NCI-H460 (cell line): Measurements from ENCODE around the gene MC1R. TPM values are rescaled to one million over a fixed set of nuclear protein-coding genes. Genes with fewer than 3 reads are reported as not detected.

ENCODE experiments used
- DNase-seq: peaks from one replicate; pipeline ENCODE4 v3.0.0-alpha.2; 2016; ENCODE audit warnings: low read depth; ENCODE audit errors: extremely low read depth
- total RNA-seq: library from RNA; depleted of rRNA; stranded (reverse); fragments of >200 nt; shearing (Covaris generic); gene quantifications from 2 replicates; pipeline ENCODE4 v1.2.3, GENCODE V29; 2014

Gene MC1R
- total RNA-seq, 1 experiment from 2014 or later: 9.4 TPM

DNA sequence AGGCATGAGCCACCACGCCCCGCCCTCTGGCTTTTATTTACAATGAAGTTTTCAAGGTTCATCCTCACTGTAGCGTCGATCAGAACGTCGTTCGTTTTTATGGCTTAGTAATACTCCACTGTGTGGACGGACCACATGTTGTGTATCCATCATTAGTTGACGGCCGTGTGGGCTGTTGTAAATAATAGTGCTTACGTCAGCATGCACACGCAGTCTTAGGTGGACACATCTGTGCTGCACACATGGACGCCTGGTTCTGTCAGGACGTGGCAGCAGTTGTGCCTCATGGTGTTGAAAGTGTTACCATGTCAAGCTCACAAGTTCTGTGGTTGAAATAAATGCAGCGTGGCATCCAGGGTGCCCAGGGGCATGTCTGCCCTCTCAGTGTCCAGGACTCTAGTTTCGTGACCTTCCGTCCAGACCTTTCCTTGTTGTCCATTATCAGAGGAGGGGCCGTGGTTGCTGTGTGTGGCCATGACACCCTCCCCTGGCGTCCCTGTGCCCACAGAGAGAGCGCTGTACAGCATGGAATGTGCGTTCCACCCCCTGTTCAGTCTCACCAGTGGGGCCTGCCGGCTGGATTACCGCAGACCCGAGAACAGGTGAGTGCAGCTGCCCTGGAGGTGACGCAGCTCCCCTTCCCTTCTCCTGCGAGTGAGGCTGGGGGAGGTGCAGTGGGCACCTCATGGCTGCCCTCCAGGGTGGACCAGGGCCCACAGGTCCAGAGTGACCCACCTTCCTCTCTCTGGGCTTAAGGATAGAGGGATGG, 23.0 kb upstream of the MC1R start:
- no peak for DNase-seq

DNA sequence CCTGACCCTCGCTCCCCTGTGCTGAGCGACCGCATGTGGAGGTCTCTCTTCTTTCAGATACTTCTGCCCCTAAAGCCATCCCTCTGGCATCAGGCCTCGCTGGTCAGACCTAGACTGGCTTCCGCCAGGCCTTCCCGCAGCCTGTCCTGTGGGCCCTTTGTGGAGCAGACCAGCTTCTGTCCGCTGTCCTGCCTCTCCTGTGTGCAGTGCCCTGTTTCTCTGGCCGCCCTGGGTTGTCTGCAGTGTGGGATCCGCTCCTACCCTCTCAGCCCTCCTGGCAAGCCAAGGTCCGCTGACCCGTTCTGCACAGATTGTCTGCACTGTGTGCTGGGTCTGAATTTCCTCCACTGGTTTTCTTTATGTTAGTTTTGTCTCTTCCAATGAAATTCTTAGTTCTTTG, 21.5 kb upstream of the MC1R start:
- DNase-seq: no peak

DNA sequence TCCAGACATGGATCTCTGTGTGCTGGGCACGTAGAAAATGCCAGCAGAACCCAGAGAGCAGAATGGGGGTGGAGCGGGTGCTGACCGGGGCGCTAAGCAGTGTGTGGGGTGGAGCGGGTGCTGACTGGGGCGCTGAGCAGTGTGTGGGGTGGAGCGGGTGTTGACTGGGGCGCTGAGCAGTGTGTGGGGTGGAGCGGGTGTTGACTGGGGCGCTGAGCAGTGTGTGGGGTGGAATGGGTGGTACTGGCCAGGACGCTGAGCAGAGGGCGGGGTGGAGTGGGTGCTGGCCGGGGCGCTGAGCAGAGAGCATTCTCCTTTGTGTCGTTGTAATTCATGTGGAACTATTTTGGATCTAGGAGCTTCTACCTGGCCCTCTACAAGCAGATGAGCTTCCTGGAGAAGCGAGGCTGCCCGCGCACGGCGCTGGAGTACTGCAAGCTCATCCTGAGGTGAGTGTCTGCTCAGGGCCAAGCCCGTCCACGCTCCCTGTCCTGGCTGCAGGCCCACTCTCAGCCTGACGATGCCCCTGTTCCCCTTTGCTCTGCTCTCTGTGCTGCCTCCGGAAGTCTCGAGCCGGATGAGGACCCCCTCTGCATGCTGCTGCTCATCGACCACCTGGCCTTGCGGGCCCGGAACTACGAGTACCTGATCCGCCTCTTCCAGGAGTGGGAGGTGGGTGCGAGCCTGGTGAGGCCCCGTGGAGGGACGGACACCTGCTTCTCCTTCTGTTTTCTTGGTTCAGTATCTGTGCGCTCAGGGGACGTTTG, 20.3 kb upstream of the MC1R start:
- DNase-seq: no peak

DNA sequence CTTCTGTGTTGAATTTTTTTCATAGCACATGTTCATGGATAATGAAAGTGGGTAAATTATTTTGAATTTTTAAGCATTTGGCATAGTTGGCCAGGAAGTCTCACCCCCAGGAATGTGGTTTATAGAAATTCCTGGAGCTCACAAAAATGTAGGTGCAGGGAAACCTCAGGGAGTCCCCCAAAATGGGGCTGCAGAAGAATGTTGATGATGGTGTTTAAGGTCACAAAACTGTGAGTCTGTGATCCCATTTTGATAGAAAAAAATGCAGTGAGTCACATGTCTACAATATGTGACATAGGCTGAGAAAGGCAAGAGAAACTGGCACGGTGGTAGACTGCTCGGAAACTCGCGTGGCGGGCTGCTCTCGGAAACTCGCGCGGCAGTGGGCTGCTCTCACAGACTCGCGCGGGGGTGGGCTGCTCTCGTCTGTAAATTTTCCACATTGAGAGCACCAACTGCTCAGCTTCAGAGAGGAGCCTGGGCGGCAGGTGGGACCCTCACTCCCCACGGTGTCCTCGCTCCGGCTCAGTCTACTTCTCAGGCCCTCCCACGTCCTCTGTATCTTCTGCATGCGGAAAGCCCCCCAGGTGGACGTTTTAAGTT, 18.7 kb upstream of the MC1R start:
- no peak for DNase-seq

DNA sequence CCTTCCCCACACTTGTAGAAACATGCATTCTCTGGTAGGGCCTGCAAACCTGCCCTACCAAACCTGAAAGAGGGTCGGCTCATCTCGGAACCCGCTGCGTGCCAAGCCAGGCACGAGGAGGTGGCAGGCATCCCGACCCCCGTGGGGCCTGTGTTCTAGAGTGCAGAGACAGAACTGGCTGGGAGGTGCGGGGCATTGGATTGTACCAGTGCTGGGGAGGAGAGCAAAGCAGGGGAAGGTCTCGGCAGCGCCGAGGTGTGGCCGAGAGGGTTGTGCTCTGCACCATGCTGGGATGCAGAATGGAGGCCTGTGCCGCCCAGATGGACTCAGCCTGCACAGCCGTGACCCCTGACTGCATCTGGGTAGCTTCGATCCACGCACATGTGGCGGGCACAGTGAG, 17.8 kb upstream of the MC1R start:
- no peak for DNase-seq

DNA sequence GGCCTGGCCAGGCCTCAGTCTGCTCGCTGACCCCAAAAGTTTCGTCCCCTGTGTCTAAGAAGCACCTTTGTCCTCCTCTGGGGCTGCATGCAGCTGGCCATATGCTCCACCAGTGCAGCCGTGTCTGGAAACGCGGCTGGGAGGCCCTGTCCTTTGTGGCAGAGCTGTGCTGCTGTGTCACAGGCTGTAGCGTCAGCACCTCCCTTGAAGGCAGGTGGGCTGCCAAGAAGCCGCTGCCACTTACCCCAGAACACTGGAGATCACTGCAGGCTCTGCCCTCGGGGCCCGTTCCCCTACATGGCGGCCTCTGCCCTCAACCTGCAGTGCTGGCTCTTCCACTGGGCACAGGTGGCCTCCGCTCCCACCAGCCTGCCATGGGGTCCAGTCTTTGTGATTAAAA, 15.7 kb upstream of the MC1R start:
- DNase-seq: no peak

DNA sequence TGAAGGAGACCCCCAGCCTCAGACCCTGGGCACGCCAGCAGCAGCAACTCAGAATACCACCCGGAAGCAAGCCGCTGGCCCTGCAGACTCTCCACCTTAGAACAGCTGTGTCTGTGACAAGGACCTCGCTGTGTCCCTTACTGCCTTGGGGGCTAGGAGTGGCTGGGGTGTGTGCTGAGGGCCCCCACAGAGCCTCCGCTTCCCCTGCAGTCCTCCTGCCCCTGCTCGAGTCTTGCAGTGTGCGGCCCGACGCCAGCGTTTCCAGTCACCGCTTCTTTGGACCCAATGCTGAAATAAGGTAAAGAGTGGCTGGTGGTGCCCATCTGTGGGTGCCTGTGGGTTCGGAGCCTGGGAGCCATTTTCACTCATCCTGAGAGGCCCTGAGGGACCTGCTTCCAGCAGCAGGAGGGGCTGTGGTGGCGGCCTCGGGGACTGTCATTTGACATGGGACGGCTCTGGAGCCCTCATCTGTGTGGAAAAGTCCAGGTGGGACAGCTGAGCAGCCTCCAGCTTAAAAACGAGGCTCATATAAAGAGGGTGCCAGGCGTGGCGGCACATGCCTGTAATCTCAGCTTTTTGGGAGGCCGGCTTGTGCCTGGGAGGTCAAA, 14.7 kb upstream of the MC1R start:
- no peak for DNase-seq

DNA sequence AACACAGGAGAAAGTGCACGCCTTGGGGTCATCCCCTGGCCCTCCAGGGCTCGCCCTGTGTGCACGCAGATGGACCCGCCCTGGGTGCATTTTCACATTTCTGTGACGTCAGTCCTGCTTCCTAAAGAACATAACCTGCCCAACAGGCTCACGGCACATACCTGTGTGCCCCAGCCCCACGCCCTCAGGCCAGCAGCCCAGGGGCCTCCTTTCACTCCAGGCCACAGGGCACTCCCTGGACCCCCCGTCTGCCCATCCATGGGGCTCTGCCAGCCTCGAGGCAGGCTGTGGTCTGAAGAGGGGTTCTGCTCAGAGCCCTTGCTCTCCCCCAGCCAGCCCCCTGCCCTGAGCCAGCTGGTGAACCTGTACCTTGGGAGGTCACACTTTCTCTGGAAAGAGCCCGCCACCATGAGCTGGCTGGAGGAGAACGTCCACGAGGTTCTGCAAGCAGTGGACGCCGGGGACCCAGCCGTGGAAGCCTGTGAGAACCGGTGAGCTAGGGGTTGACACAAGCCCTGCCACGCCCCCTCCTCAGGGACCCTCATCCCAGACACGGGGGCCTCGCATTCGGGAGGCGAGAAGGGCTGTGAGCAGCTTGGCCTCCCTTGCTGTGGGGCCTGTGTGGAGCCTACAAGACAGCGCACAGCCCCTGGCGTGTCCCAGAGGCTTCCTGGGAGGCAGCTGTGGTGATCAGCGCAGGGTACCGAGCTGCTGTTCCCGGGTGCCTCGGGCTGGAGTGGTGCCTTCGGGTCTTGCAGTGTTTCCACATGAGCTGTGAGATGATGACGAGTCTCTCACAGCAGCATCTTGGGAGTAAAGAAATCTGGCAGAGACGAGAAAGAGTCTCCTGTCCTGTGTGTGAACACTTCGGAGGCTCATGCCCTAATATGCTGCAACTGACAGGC, 13.8 kb upstream of the MC1R start:
- no peak for DNase-seq

DNA sequence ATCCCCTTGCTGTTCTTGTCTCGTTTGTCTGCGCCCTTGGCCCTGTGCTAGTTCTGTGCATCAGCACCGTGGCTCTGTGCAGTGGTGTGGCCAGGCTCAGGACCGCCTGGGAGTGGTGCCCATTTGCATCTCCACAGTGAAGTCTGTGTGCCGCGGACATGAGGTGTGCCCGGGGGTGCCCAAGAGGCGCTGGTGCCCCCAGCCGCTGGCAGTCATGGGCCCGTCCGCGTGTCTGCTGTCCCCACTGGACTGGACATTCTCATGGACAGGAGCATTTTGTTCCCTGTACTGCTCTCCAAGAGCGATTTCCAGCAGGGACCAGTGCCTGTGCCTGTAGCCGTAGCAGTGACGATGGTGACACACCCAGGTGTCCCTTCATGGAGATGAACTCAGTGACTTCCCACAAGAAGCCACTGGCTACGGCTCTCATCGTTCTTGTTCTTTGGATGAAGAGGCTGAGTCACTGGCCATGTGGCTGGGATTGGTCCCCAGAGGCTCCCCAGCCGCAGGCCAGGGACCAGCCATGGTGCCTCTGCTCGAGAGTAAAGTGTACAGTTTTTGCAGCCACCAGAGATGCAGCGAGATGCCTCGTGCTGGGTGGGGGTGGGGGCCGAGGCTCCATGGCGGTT, 13.0 kb upstream of the MC1R start:
- no peak for DNase-seq

DNA sequence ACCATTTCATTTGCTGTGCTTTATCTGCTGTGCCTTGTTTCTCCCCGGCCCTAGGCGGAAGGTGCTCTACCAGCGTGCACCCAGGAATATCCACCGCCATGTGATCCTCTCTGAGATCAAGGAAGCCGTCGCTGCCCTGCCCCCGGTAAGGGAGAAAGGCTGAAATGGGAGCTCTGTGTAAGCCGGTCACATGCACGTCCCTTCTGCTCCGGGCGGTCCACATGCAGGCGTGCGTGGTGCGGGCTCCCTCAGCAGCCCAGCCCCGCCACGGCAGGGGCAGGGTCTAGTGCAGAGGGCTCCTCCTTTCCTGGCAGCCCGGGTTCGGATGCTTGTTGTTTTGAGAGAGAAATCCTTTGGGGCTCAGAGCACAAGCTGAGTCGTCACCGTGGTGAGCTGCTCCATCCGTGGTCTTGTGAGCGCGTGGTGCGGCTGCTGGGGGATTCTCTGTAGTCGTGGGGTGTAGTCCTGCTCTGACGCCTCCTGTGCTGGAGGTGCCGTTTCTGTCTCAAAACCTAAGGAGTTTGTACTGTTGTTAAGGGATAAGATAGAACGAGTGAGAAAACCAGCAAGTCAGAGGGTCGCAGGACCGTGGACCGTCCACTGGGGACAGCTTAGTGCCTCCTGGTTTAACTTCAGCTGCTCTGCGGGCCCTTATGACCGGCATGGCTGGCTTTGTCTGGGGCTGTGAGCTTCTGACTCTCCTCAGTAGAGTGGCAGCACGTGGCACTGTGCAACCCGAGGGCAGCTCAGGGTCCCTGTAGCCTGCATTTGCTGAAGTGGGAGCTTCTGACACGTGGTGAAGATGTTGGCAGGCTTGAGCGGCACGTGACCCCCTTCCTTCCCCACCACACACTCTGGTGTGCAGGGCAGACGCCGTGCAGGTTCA, 12.3 kb upstream of the MC1R start:
- no peak for DNase-seq

DNA sequence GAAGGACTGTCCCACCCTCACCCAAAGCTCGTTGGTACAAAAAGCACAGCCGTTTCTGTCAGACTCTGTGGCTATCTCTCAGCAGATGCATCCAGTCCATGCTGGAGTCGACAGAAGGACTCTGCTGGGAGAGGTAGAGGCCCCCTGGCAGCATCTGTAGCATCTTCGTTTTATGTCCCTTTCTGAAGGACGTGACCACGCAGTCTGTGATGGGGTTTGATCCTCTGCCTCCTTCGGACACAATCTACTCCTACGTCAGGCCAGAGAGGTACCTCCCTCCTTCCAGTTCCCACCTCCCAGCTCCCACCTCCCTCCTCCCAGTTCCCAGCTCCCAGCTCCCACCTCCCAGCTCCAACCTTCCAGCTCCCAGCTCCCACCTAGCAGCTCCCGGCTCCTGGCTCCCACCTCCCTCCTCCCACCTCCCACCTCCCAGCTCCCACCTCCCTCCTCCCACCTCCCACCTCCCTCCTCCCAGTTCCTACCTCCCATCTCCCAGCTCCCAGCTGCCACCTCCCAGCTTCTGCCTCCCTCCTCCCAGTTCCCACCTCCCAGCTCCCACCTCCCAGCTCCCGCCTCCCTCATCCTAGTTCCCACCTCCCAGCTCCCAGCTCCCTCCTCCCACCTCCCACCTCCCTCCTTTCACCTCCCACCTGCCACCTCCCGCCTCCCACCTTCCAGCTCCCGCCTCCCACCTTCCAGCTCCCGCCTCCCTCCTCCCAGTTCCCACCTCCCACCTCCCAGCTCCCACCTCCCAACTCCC, 11.4 kb upstream of the MC1R start:
- DNase-seq: no peak

DNA sequence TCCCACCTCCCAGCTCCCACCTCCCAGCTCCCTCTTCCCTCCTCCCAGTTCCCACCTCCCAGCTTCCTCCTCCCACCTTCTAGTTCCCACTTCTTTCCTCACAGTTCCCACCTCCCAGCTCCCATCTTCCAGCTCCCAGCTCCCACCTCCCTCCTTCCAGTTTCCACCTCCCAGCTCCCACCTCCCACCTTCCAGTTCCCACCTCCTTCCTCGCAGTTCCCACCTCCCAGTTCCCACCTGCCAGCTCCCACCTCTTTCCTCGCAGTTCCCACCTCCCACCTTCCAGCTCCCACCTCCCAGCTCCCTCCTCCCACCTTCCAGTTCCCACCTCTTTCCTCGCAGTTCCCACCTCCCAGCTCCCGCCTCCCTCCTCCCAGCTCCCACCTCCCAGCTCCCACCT, 10.4 kb upstream of the MC1R start:
- DNase-seq: no peak

DNA sequence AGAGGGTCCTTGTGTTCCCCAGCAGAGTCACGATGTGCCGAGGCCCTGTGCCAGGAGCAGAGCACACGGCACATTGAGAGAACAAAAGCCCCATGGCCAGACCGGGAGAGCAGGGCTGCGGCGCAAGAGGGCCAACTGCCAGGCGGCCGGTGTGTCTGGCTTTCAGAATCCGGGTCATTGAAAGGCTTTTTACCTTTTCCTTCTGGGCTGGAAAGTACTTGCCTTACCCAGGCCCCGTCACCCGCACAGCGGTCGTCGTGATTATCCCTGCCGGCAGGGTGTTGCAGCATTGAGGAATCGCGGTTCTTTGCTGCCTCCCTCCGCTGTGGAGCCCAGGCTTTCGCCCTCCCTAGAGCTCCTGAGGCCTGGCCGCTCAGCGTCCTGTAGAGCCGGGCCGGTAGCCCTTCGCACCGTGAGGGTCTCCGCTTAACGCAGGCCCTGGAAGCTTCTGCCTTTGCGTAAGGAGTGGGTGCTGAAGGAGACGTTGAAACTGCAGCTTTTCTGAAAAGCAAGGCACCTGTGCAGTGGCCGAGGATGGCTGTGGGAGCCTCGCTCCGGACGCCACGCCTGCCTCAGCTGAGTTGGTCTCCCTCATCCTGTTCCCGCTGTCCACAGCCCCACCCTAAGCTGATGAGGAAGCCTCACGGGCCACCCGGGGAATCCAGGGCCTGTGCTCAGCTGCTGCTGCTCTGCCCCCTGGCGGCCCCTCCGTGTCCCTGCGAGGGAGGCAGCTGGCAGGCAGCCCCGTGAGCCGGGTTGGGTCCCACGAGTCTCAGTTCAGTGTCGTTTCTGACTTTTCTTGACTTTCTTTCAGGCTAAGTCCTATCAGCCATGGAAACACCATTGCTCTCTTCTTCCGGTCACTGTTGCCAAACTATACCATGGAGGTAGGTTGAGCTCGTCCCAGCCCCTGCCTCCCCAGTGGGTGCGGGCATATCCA, 8.6 kb upstream of the MC1R start:
- DNase-seq: peak; percentile 78

DNA sequence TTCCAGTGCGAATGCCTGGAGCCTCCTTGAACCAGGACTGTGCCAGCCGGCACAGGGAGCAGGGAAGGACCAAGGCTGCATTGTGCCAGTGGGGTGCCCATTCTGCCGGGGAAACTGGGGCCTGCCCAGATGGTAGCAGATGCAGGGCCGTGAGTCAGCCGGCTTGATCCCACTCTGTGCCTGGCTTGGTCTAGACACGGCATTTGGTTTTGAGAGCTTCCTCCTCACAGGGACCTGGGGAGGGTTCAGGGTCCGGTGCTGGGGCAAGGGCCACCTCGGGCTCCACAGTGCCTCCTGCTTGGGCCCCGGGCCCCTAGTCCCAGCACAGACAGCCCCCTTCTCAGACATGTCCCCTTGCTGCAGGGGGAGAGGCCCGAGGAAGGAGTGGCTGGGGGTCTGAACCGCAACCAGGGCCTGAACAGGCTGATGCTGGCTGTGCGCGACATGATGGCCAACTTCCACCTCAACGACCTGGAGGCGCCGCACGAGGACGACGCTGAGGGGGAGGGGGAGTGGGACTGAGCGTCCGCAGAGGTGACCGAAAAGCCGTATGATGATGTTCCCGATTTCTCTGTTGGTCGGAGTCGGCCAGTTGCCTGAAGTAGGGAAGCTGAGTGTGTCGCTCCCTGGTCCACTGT, 7.8 kb upstream of the MC1R start:
- no peak for DNase-seq

DNA sequence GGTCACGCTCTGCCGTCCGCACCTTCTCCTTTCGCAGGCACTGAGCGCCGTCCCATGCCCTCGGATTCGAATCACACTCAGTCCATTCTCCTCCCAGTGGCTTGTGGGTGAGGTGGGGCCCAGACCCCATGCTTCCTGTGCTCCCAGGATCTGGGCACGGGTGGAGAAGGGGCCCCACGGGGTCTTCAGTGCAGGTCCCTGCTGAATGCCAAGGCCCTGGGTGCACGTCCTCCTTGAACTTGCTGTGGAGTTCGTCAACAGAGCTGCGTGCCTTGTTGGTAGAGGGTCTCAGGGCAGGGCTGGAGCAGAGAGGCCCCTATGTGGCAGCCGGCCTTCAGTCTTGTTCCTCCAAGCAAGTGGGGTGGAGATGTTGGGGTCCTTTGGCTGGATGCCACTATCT, 7.3 kb upstream of the MC1R start:
- DNase-seq: no peak

DNA sequence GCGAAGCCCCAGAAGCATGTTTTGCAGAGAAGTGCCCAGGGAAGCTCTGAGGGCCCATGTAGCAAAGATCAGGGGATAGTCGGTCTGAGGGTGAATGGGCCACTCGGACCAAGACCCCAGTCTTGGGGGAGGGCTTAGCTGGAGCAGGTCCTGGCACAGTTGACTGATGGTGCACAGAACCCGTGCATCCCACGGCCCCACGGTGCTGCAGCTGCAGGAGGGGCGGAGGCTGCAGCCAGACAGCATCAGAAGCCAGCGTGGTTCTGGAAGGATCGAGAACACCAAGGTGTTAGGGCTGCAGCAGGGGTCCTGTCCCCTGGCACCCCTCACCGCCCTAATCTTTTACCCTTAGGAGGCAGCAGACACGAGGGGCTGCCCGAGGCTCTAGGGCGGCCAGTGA, 6.5 kb upstream of the MC1R start:
- no peak for DNase-seq

DNA sequence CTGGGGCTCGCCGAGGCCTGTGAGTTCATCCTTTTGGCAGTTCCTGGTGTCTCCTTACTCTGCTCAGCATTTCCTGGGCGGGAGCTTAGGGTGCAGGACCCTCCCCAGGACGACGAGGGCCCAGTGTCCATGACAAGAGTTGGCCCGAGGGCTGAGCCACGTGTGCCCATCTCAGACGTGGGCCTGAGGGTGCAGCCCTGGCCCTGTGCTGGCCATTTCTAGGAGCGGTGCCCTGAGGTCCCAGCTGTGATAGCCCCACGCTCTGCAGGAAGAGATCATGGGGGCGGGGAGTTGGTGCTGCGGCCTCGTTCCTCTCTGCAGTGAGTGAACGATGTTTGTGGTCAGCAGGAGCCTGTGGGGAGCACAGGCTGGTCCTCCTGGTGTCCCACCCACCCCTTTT, 6.0 kb upstream of the MC1R start:
- DNase-seq: no peak
